PC-3 (cell line): ENCODE measurements around the gene CHAF1A. TPM values are rescaled to one million over a fixed set of nuclear protein-coding genes. Genes with fewer than 3 reads are reported as not detected.

Experiments
- ATAC-seq: fragments of 200-7000 bp; cut with Tn5 transposase; 2 replicates; pipeline ENCODE4 v1.9.1; 2020; ENCODE audit warnings: mild to moderate bottlenecking, moderate library complexity
- BruUV-seq: library from RNA; stranded (reverse); fragments of 400-500 nt; replicated peaks from 2 replicates; lab custom pipeline; 2021; lab: Mats Ljungman, UMichigan
- CTCF ChIA-PET: fragments of 300-600 bp; sonication (Branson Sonifier 250); formaldehyde crosslinking; loops from one replicate; lab custom pipeline; 2022; ENCODE audit warnings: antibody characterized with exemption; lab: Charles Lee
- POLR2A ChIA-PET: fragments of 300-600 bp; sonication (Branson Sonifier 250); formaldehyde crosslinking; loops from one replicate; lab custom pipeline; 2022; ENCODE audit warnings: antibody characterized with exemption; ENCODE audit not compliant: unreplicated experiment; lab: Charles Lee
- DNase-seq: peaks from one replicate; pipeline ENCODE4 v3.0.0-alpha.2; 2015
- H2AFZ ChIP-seq: fragments of 300-600 bp; sonication (generic); 2 replicates; pipeline ENCODE4 v1.6.0; 2016; ENCODE audit warnings: antibody characterized with exemption, low read length
- H3F3A ChIP-seq: fragments of 300-600 bp; sonication (generic); one replicate; pipeline ENCODE4 v1.6.0; 2017; ENCODE audit warnings: antibody characterized with exemption, low read length, control low read depth, mild to moderate bottlenecking; ENCODE audit not compliant: unreplicated experiment
- H3K27ac ChIP-seq: fragments of 300-600 bp; sonication (generic); 2 replicates; pipeline ENCODE4 v1.5.1; 2016; ENCODE audit warnings: mild to moderate bottlenecking, low read length
- H3K27me3 ChIP-seq: fragments of 300-600 bp; sonication (generic); 2 replicates; pipeline ENCODE4 v1.6.1; 2016; ENCODE audit warnings: low read length, mixed read lengths
- H3K36me3 ChIP-seq: fragments of 300-600 bp; sonication (generic); 2 replicates; pipeline ENCODE4 v1.6.1; 2016; ENCODE audit warnings: low read depth, mixed run types, low read length, mixed read lengths
- H3K4me1 ChIP-seq: fragments of 300-600 bp; sonication (generic); 2 replicates; pipeline ENCODE4 v1.5.1; 2016; ENCODE audit warnings: low read length; ENCODE audit not compliant: insufficient read depth
- H3K4me2 ChIP-seq: fragments of 300-600 bp; sonication (generic); 2 replicates; pipeline ENCODE4 v1.6.0; 2016; ENCODE audit warnings: low read length
- H3K4me3 ChIP-seq: fragments of 300-600 bp; sonication (generic); 2 replicates; pipeline ENCODE4 v1.5.1; 2016; ENCODE audit warnings: mild to moderate bottlenecking, low read length, mixed read lengths
- H3K79me2 ChIP-seq: fragments of 300-600 bp; sonication (generic); 2 replicates; pipeline ENCODE4 v1.6.1; 2017; ENCODE audit warnings: low read length, mixed read lengths
- H3K9ac ChIP-seq: fragments of 300-600 bp; sonication (generic); 2 replicates; pipeline ENCODE4 v1.6.0; 2016; ENCODE audit warnings: mild to moderate bottlenecking, low read length
- H3K9me2 ChIP-seq: fragments of 300-600 bp; sonication (generic); replicated peaks from 2 replicates; pipeline ENCODE4 v1.6.1; 2016; ENCODE audit warnings: mixed run types, low read length, mixed read lengths
- H3K9me3 ChIP-seq: fragments of 300-600 bp; sonication (generic); 2 replicates; pipeline ENCODE4 v1.6.1; 2016; ENCODE audit warnings: low read length, mixed read lengths
- H4K20me1 ChIP-seq: fragments of 300-600 bp; sonication (generic); 2 replicates; pipeline ENCODE4 v1.6.1; 2016; ENCODE audit warnings: low read length, mixed read lengths
- EZH2 ChIP-seq: fragments of 300-600 bp; sonication (generic); IDR thresholded peaks from one replicate; pipeline ENCODE4 v1.6.1; 2017; ENCODE audit warnings: antibody characterized with exemption, mild to moderate bottlenecking, low read length; ENCODE audit not compliant: unreplicated experiment
- EZH2phosphoT487 ChIP-seq: fragments of 300-600 bp; sonication (generic); IDR thresholded peaks from 2 replicates; pipeline ENCODE4 v1.6.1; 2018; ENCODE audit warnings: mild to moderate bottlenecking, antibody characterized with exemption, low read length, borderline replicate concordance
- intact Hi-C: fragments of 100-400 bp; cut with micrococcal nuclease; formaldehyde crosslinking; loops from 2 replicates; pipeline ENCODE4 v1.9.0; 2023
- total RNA-seq: library from RNA; depleted of rRNA; stranded (reverse); fragments of >200 nt; gene quantifications from 2 replicates; pipeline ENCODE4 v1.2.3, GENCODE V29; 2014
- TF ChIP-seq, protein P1 (sequence below): fragments of 300-600 bp; sonication (generic); conservative IDR thresholded peaks from 2 replicates; pipeline ENCODE4 v1.5.1; 2017; ENCODE audit warnings: antibody characterized with exemption, low read depth, mild to moderate bottlenecking, low read length

Gene CHAF1A
- total RNA-seq, 1 experiment from 2014 or later, result 48.9 TPM

DNA sequence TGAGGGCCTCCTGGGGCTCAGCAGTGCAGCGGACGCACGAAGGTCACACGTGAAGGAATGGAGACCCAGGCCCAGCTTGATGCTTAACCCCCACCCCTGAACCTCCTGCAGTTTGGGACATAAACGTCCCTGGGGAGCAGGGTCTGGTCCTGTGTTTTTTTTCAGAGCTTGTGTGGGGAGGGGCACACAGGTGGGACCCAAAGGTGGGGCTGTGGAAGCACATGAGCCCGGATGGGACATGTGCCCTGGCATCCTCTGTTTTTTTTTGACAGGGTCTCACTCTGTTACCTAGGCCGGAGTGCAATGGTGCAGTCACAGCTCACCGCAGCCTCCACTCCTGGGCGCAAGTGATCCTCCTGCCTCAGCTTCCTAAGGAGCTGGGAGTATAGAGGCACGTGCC lies 34.7 kb downstream of the CHAF1A start:
- TF ChIP-seq EZH2phosphoT487 (no peak), EZH2 (no peak)
- TF ChIP-seq, protein P1, sequence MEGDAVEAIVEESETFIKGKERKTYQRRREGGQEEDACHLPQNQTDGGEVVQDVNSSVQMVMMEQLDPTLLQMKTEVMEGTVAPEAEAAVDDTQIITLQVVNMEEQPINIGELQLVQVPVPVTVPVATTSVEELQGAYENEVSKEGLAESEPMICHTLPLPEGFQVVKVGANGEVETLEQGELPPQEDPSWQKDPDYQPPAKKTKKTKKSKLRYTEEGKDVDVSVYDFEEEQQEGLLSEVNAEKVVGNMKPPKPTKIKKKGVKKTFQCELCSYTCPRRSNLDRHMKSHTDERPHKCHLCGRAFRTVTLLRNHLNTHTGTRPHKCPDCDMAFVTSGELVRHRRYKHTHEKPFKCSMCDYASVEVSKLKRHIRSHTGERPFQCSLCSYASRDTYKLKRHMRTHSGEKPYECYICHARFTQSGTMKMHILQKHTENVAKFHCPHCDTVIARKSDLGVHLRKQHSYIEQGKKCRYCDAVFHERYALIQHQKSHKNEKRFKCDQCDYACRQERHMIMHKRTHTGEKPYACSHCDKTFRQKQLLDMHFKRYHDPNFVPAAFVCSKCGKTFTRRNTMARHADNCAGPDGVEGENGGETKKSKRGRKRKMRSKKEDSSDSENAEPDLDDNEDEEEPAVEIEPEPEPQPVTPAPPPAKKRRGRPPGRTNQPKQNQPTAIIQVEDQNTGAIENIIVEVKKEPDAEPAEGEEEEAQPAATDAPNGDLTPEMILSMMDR, result no peak
- DNase-seq, result no peak
- no peak overlapping the region for H2AFZ ChIP-seq
- H3K79me2 ChIP-seq, result no peaks in the 10 kb centered on the region
- no peak overlapping the region for H3K9ac ChIP-seq
- no peaks in the 10 kb centered on the region; the same call in 1 of the 2 replicates for H3K36me3 ChIP-seq
- CTCF ChIA-PET, result no interaction called here
- no peak overlapping the region for H3K4me3 ChIP-seq
- H3F3A ChIP-seq, result no peaks in the 10 kb centered on the region
- H3K27ac ChIP-seq, result no peak overlapping the region
- BruUV-seq, result no TSS peak
- intact Hi-C loops, result no loop called here
- no peaks in the 10 kb centered on the region for H4K20me1 ChIP-seq
- POLR2A ChIA-PET, result no interaction called here
- H3K9me2 ChIP-seq, result no peaks in the 10 kb centered on the region
- H3K27me3 ChIP-seq, result no peaks in the 10 kb centered on the region
- no peaks in the 10 kb centered on the region for H3K4me1 ChIP-seq
- no peak overlapping the region for H3K4me2 ChIP-seq
- H3K9me3 ChIP-seq, result no peaks in the 10 kb centered on the region
- no peak for ATAC-seq

DNA sequence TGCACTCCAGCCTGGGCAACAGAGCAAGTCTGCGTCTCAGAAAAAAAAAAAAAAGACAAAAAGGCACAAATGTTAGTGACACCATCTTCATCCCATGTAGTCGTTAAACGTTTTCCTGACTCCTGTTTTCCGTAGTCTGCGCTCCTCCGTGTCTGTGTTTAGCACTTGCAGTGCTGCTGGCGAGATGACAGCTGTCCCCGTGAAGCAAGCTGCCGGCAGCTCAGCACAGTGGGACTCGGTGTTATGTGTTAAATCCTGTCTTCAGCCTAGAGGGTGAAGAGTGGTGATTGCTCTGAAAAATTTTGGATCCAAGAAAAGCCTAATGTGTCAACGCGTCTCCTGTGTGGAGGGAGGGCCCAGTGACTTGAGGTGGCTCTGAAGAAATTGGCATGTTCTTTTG lies 36.8 kb downstream of the CHAF1A start:
- CTCF ChIA-PET, result no interaction called here
- Histone ChIP-seq H3K27me3 (no peaks in the 10 kb centered on the region), H3K4me2 (no peak overlapping the region), H4K20me1 (no peaks in the 10 kb centered on the region), H3K9ac (no peak overlapping the region), H3K4me3 (no peak overlapping the region), H3K9me2 (no peaks in the 10 kb centered on the region), H3K4me1 (no peaks in the 10 kb centered on the region), H3K79me2 (no peaks in the 10 kb centered on the region), H2AFZ (no peak overlapping the region), H3K36me3 (no peaks in the 10 kb centered on the region; the same call in 1 of the 2 replicates), H3K9me3 (no peaks in the 10 kb centered on the region), H3F3A (no peaks in the 10 kb centered on the region), H3K27ac (no peak overlapping the region)
- ATAC-seq, result no peak
- TF ChIP-seq EZH2 (no peak), EZH2phosphoT487 (no peak)
- TF ChIP-seq, protein P1, result no peak
- BruUV-seq, result no TSS peak
- intact Hi-C loops, result no loop called here
- POLR2A ChIA-PET, result no interaction called here
- DNase-seq, result no peak

DNA sequence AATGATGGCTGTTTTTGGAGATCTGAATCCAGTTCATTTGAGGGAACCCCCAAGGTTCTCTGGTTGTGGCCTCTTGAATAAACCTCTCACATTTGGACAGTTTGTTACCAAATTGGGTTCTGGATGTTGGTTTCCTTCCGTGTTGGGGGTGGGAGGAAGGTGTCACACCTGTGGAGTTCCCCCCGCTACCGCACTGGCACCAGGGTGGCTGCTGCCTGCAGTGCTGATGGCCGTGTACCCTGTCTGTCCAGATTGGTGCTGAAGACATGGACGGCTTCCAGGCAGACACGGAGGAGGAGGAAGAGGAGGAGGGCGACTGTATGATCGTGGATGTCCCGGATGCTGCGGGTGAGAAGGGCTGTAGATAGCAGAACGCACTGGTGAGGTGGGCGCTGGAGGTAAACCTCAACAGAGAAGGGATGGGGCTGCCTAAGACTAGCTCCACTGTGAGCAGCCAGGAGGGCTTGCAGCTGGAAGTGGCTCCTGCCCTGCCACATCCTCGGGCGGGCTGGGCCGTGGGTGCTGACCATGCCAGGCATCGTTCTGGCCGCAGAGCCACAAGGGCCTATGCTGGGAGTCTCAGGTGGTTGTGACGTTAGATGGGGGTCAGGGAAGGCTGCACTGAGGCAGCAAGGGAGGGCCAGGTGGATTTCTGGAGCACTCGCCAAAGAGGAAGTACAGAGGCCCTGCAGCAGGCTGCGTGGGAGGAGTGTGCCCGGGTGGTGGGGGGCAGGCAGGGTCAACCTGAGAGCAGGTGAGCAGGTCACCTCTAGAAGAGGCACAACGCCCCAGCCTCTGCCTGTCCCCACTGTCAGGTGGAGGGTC lies 39.8 kb downstream of the CHAF1A start:
- Histone ChIP-seq H3F3A (no peaks in the 10 kb centered on the region), H3K9me2 (no peaks in the 10 kb centered on the region), H4K20me1 (no peaks in the 10 kb centered on the region), H3K4me3 (no peak overlapping the region), H3K4me2 (no peak overlapping the region), H3K27ac (no peak overlapping the region), H2AFZ (no peak overlapping the region), H3K9me3 (no peaks in the 10 kb centered on the region), H3K27me3 (no peaks in the 10 kb centered on the region), H3K4me1 (no peaks in the 10 kb centered on the region), H3K36me3 (no peaks in the 10 kb centered on the region), H3K9ac (no peak overlapping the region), H3K79me2 (no peaks in the 10 kb centered on the region)
- POLR2A ChIA-PET, result no interaction called here
- no TSS peak for BruUV-seq
- intact Hi-C loops, result no loop called here
- DNase-seq (no peak), ATAC-seq (no peak)
- CTCF ChIA-PET, result no interaction called here
- TF ChIP-seq EZH2phosphoT487, result no peak
- TF ChIP-seq, protein P1, result no peak
- TF ChIP-seq EZH2, result no peak
